ENCODE results near the gene ARHGAP44.
A peak's percentile ranks its signal among the peaks of the same experiment; 100 is the strongest.

- TF ChIP-seq POLR2A (IDR thresholded peaks at IDR 0.05; ENCODE audit: borderline replicate concordance, extremely low read depth, insufficient read depth, insufficient read length) (peak; percentile 92), EZH2 (IDR thresholded peaks at IDR 0.05) (no peak), ATF3 (IDR thresholded peaks at IDR 0.05) (no peak), CEBPB (IDR thresholded peaks at IDR 0.05; ENCODE audit: low read depth) (no peak)
Measured at GRCh38 chr17:13017655-13018459, 228.6 kb downstream of the ARHGAP44 start, which contains the start of gene ELAC2.
